T-helper 1 cell treated with Interleukin-12 subunit alpha and Interleukin-12 subunit beta and Interleukin-4 antibody, amounts not matched to agents 30 ng/mL and 1 ng/mL, for 36 hours (primary cell): ENCODE data around the gene KLRK1. TPM values are rescaled to one million over a fixed set of nuclear protein-coding genes. Genes with fewer than 3 reads are reported as not detected.
"Not testable (repeated sequence)": the region's sequence is repeated elsewhere in the genome, so short reads cannot be mapped to it uniquely, and the experiment has no call there.

Experiments used
- intact Hi-C: fragments of 100-400 bp; cut with micrococcal nuclease; formaldehyde crosslinking; loops from one replicate; pipeline ENCODE4 v1.15.1; 2024
- total RNA-seq: library from RNA; stranded (reverse); gene quantifications from 2 replicates; pipeline ENCODE4 v1.2.3, GENCODE V29; 2022

KLRK1 gene
- 0.12 TPM in 1 of 2 replicates, not detected in the other for total RNA-seq

GRCh38 chr12:10389904-10390303 lies at the start of gene KLRK1:
TSS of gene KLRK1 (minus strand) at chr12:10390041. CDS start at chr12:10388810, 1,231 bp downstream.
- intact Hi-C loops: loop anchor here (1.0 kb wide), 1 partner anchor 35 kb away; no protein-coding TSS in a partner anchor

DNA sequence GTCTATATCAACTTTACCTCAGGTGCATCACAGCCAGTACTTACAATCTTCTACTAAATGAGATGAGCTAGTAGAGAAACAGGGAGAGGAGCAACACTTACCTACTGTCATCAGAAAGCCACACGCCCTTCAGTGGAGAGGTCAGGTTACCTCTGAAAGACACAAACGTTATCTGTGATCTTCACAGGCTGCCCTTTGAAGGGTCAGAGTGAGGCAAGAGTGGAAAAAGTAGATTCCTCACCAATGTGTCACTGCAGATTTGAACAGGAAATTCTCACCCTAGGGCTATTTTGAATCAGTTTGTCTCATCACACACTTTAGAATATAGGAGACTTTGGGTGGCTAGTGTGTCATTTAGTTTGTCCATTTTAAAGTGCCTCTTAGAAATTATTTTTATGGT lies 47.8 kb upstream of the KLRK1 start:
- intact Hi-C loops: not testable (repeated sequence)

GRCh38 chr12:10435816-10436215 lies 46.0 kb upstream of the KLRK1 start, which contains the start of gene KLRC2:
TSS of gene KLRC2 (minus strand) at chr12:10436010. CDS start at chr12:10435986, 24 bp downstream.
- intact Hi-C loops: not testable (repeated sequence)

DNA sequence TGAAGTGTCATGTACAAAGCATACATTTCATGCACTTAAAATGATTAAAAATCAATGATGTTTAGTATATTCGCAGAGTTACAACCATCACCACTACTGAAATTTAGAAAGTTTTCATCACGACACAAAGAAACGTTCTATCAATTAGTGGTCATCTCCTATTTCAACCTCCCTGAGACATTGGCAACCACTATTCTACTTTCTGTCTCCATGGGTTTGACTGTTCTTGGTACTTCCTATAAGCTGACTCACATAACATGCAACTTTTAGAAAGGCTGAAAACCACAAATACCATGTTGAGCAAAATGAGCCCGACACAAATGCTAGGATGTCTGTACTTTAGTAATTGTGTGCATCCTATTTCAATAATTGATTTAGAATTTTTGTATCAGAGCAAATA lies 40.8 kb upstream of the KLRK1 start:
- intact Hi-C loops: not testable (repeated sequence)

DNA sequence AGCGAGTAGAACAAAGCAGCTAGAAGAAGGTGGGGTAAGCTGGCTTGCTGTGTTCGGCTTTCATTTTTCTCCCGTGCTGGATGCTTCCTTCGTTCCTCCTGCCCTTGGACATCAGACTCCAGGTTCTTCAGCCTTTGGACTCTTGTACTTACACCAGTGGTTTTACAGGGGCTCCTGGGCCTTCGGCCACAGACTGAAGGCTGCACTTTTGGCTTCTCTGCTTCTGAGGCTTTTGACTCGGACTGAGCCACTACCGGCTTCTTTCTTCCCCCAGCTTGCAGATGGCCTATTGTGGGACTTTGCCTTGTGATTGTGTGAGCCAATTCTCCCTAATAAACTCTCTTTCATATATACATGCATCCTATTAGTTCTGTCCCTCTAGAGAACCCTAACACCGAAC lies 36.1 kb upstream of the KLRK1 start:
- intact Hi-C loops: not testable (repeated sequence)

DNA sequence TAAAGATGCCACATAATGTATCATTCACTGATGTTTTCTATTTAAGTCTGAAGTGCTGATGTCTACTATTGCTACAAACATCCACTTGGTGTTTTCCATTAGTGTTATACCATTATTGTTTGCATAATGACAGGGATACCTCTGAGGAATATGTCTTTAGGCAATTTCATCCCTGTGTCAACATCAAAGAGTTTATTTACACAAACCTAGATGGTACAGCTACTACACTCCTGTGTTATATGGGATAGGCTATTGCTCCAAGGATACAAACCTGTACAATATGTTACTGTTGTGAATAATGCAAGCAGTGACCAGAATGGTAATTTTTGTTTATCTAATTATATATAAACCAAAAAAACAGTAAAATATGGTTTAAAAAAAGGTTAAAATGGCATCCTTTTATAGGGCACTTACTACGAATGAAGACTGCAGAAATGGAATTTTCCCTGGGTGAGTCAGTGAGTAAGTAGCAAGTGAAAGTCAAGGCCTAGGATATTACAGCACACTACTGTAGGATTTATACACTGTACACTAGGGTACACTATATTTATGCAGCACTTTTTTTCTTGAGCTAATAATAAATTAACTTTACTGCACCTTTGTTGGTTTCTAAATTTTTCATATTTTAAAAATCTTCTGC lies 34.5 kb upstream of the KLRK1 start:
- intact Hi-C loops: not testable (repeated sequence)

GRCh38 chr12:10422159-10422558 lies 32.3 kb upstream of the KLRK1 start:
- intact Hi-C loops: not testable (repeated sequence)

- intact Hi-C loops: not testable (repeated sequence)
Observed at GRCh38 chr12:10420334-10420733, 30.5 kb upstream of the KLRK1 start, which contains the start of gene KLRC3. TSS of gene KLRC3 (minus strand) at chr12:10420595. CDS start at chr12:10420550, 45 bp downstream.

- intact Hi-C loops: no loop called here
Observed at GRCh38 chr12:10409392-10409791, 19.6 kb upstream of the KLRK1 start, which contains the start of gene KLRC4. TSS of gene KLRC4 (minus strand) at chr12:10409757. CDS start at chr12:10409575, 182 bp downstream.

- intact Hi-C loops: no loop called here
Observed at GRCh38 chr12:10408842-10409241, 19.0 kb upstream of the KLRK1 start.

- intact Hi-C loops: no loop called here
Observed at GRCh38 chr12:10406725-10407124, 16.9 kb upstream of the KLRK1 start.

GRCh38 chr12:10405294-10405693 lies 15.5 kb upstream of the KLRK1 start:
- intact Hi-C loops: no loop called here

DNA sequence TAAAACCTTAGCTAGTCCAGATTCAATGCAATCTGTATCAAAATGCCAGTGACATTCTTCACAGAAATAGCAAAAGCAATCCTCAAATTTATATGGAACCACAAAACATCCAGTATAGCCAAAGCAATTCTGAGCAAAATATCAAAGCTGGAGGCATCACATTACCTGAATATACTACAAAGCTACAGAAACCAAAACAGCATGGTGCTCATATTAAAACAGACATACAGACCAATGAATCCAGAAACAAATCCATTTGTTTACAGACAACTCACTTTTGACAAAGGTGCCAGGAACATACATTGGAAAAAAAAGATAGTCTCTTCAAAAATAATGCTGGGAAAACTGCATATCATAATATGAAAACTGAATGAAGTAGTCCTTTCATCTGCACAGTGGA lies 15.0 kb upstream of the KLRK1 start:
- intact Hi-C loops: no loop called here

DNA sequence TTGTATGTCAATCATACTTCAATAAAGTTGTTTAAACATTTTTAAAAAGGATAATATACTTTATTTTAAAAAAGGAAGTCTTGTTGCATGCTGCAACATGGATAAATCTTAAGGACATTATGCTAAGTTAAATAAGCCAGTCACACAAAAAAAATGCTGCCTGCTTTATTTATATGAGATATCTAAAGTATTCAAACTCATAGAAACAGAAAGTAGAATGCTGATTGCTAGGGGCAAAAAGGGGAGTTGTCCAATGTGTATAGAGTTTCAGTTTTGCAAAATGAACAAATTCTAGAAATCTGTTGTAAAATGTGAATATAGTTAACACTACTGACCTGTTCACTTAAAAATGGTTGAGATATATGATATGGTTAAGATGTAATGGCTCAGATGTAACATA lies 11.0 kb upstream of the KLRK1 start:
- intact Hi-C loops: no loop called here

- intact Hi-C loops: no loop called here
Observed at GRCh38 chr12:10398168-10398567, 8.3 kb upstream of the KLRK1 start.

DNA sequence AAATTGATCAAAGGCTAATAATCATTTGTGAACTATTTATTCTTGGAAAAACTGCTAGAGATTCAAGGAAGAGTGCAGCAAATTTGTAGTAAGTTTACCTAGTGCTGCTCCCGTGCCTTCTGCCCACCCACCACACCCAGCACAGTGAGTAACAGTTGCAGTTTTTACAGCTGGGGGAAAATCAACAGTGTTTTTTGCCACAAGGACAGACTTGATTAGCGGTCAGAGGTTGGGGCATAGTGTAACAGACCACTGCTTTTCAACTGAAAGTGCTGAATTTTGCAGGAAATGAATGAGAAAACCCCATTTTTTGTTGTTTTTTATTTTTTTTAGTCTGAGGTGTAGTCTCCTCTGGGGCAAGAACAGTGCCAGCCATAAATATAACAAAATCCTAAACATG lies 7.5 kb upstream of the KLRK1 start:
- intact Hi-C loops: no loop called here

- intact Hi-C loops: not testable (repeated sequence)
Observed at GRCh38 chr12:10396176-10396575, 6.3 kb upstream of the KLRK1 start.

DNA sequence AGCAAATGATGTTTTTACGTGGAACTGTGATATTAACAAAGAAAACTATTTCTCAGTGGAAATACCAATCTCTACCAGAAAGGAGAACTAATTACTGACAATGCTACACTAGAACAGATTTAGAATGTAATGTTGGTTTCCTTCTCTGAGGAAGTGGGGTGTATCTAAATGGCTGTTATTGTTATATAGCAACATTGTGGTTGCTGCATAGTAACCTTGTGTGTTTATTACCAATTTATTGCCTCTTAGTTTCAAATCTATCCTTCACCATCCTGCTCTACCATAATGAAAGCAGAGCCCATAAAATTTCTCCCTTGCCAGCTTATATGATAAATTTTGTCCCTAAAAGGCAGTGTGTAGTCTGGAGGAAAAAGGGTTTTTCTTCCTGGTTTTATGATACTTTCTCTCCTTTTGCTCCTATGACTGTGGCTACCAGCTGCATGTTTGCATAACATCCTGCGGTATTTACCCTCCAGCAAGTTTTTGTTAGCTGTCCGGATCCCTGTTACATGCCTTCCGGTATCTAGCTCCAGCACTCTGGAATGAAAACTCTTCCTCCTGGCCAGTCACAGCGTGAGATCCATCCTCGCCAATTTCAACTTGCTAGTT lies 5.7 kb upstream of the KLRK1 start:
- intact Hi-C loops: no loop called here

- intact Hi-C loops: not testable (repeated sequence)
Observed at GRCh38 chr12:10394531-10395152, 4.8 kb upstream of the KLRK1 start.

- intact Hi-C loops: no loop called here
Observed at GRCh38 chr12:10393291-10393690, 3.5 kb upstream of the KLRK1 start.

DNA sequence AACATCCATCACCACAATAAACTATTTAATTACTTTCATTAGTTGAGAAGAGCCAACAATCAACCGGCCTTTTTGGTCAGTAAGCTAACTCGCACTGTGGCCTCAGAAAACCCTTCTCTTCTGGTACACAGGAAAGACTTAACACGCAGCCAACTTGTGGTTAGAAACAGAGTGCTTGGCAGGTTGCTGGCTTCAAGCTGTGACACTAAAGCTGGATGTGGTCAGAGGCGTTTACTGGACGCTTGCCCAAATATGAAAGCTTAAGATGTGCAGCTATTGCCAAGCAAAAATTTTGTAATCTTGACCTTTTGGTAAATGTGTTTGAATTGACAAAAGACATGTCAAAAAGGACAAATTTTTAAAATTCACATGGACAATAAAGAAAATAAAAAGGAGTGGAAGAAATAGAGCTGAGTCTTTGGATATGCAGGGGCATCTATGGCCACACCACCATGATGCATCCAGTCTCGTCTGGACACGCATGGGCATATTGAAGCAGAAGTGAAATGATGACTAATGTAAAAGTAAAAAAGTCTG lies 2.6 kb upstream of the KLRK1 start:
- intact Hi-C loops: no loop called here

- intact Hi-C loops: not testable (repeated sequence)
Observed at GRCh38 chr12:10390991-10391390, 1.1 kb upstream of the KLRK1 start.
